Uterus (tissue), 2 donors: ENCODE measurements around the gene TXLNG.

Experiments
- CTCF ChIP-seq, 4 experiments: fragments of 200-600 bp in 2 of 4; fragments of 450-650 bp in 2 of 4; sonication (generic) in 2 of 4; IDR thresholded peaks; one replicate each; pipeline ENCODE4 v1.5.1; 2016 to 2019; ENCODE audit warnings: antibody characterized with exemption in 4 of 4, mild to moderate bottlenecking in 2 of 4, moderate library complexity in 1 of 4
- POLR2A ChIP-seq, 2 donors: fragments of 450-650 bp; IDR thresholded peaks; one replicate each; pipeline ENCODE4 v1.6.1; 2016; ENCODE audit warnings: antibody characterized with exemption in 2 of 2, mild to moderate bottlenecking in 1 of 2, moderate library complexity in 1 of 2

DNA sequence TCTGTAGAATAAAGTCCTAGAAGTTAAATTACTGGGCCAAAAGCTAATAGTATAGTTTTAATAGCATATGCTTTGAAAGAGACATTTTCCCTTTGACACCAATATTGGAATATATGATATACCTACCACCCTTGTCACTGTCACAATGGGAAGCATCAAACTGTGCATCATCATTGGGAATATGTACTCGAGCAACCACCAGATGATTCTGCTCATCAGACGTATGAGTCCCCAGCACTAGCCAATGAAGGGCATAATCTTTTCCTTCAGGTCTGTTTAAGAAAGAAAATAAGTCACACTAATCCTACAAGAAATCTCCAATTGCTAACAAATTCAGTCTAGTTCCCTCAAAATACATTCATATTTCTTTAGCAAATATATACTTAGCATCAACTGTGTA is 76.6 kb downstream of the TXLNG start:
- TF ChIP-seq CTCF (IDR thresholded peaks at IDR 0.05) (no peak), POLR2A (IDR thresholded peaks at IDR 0.05) (no peak)
